HCEC 1CT (cell line): ENCODE results near the gene TMEM106C.

Source experiments
- DNase-seq: peaks from one replicate; pipeline ENCODE4 v3.0.0-alpha.2; 2017

The TMEM106C gene

GRCh38 chr12:47963340-47964040 lies at the start of gene TMEM106C:
Gene TMEM106C, plus strand, starts transcription at chr12:47963596. Its CDS starts 641 bp downstream, at chr12:47964237.
- DNase-seq = peak; percentile 85

GRCh38 chr12:47920913-47921312 lies 42.5 kb upstream of the TMEM106C start:
- DNase-seq = no peak

- no peak for DNase-seq
These were observed 41.5 kb upstream of the TMEM106C start for GRCh38 chr12:47921907-47922306.

GRCh38 chr12:47927346-47927745 lies 36.0 kb upstream of the TMEM106C start:
- no peak for DNase-seq

- no peak for DNase-seq
These were observed 32.8 kb upstream of the TMEM106C start for GRCh38 chr12:47930634-47931033.

GRCh38 chr12:47931187-47931586 lies 32.2 kb upstream of the TMEM106C start:
- DNase-seq = no peak

GRCh38 chr12:47935184-47935583 lies 28.2 kb upstream of the TMEM106C start:
- DNase-seq = peak; percentile 71

- peak; percentile 71 for DNase-seq
These were observed 25.3 kb upstream of the TMEM106C start for GRCh38 chr12:47938093-47938492.

- DNase-seq = no peak
These were observed 24.8 kb upstream of the TMEM106C start for GRCh38 chr12:47938594-47938993.

GRCh38 chr12:47939009-47939601 lies 24.3 kb upstream of the TMEM106C start:
- no peak for DNase-seq

- DNase-seq = no peak
These were observed 22.5 kb upstream of the TMEM106C start for GRCh38 chr12:47940773-47941474.

- no peak for DNase-seq
These were observed 22.0 kb upstream of the TMEM106C start for GRCh38 chr12:47941475-47941780.

- DNase-seq = no peak
These were observed 21.4 kb upstream of the TMEM106C start for GRCh38 chr12:47941871-47942613.

- no peak for DNase-seq
These were observed 20.7 kb upstream of the TMEM106C start for GRCh38 chr12:47942614-47943225.

- DNase-seq = no peak
These were observed 19.6 kb upstream of the TMEM106C start for GRCh38 chr12:47943623-47944340.

- DNase-seq = no peak
These were observed 18.6 kb upstream of the TMEM106C start for GRCh38 chr12:47944685-47945340.

- no peak for DNase-seq
These were observed 18.1 kb upstream of the TMEM106C start for GRCh38 chr12:47945341-47945728.

GRCh38 chr12:47946413-47947323 lies 16.7 kb upstream of the TMEM106C start:
- DNase-seq = no peak

- no peak for DNase-seq
These were observed 16.1 kb upstream of the TMEM106C start for GRCh38 chr12:47947341-47947740.

- peak; percentile 81 for DNase-seq
These were observed 13.7 kb upstream of the TMEM106C start for GRCh38 chr12:47949441-47950341.
